HG02870 (cell line): ENCODE measurements around the gene DIP2C.
"Not testable (repeated sequence)": the region's sequence is repeated elsewhere in the genome, so short reads cannot be mapped to it uniquely, and the experiment has no call there.

ENCODE experiments used
- ATAC-seq: cut with Tn5 transposase; IDR thresholded peaks from one replicate; pipeline ENCODE4 v1.9.1; 2021; ENCODE audit warnings: mild to moderate bottlenecking, moderate library complexity; ENCODE audit not compliant: unreplicated experiment

DIP2C gene

DNA sequence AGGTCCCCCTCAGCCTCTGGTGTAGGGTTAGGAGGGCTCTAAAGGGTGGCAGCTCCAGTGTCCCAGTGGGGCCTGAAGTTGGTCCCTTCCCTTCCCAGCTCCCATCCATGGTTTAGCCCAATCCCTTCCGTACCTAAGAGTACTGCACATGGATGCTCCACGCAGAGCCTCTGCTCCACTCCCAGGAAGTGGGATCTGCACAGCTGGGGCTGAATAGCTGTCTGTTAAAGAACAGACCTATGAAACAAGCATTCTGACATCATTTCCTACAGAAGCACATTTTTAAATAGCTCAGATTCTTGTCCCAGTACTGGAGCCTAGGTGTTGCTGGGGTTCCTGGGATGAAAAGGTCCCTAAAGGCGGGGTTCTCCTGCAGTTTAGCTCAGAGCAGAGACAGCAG lies 418.3 kb downstream of the DIP2C start:
- ATAC-seq: no peak

DNA sequence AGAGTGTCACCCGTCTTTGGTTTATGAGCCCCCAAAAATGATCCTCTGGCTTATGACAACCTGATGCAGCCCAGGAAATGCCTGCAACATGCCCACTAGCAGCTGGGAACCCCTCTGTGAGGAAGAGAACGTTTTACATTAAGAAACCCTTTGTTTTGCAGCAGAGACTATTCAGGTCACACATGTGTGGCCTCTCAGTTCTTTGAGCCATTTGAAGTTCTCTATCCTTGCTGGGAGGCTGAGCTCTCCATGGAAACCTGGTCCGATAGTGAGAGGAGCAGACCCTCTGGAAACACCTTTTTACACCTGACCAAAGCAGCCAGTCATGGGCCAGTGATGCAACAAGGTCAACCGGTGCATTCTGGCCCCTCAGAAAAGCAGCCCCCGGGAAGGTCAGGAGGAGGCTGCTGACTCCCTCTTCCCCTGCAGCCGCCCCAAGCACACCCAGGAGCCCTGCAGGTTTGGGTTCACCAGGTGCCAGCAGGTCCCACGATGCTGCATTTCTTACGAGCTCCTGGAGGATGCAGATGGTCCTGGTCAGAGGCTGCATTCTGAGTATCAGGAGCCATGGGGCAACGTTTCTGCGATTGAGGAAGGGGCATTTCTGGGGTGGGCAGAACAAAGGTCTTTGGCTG lies 419.9 kb downstream of the DIP2C start:
- ATAC-seq: no peak

DNA sequence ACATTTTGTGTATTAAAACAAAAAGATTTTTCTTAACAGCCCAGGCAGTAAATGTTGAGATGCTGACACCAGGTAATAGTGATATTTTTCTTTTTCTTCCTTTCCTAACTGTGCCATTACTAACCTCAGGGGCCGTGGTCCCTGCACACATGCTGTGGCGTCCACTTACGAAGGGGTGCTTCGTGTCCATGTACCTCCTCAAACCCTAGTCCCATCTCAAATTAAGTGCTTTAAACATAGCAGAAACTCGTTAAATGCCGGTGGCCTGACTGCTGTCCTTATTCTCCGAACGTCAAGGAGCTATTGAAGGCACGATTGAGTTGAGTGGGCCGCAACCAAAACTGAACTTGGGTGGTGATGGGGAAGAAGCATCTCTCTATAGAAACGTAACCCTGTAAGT lies 421.8 kb downstream of the DIP2C start:
- ATAC-seq: no peak

DNA sequence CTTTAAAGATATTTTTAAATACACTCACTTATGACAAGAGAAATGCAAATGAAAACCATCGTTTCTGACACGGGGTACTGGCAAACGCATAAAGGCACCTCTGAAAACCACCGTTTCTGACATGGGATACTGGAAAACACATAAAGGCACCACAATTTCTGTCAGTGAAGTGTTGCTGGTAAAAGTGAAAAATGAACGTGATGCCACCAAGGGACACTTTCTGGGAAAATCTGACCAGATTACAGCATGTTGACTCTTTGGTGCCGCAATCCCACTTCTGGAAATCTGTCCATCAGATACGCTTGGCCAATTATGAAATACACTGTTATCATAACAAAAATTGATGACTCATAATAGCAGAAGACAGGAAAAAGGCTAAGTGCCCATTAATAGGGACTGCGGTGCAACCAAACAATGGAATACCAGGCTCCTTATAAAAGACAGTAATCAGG lies 422.5 kb downstream of the DIP2C start:
- ATAC-seq: no peak

DNA sequence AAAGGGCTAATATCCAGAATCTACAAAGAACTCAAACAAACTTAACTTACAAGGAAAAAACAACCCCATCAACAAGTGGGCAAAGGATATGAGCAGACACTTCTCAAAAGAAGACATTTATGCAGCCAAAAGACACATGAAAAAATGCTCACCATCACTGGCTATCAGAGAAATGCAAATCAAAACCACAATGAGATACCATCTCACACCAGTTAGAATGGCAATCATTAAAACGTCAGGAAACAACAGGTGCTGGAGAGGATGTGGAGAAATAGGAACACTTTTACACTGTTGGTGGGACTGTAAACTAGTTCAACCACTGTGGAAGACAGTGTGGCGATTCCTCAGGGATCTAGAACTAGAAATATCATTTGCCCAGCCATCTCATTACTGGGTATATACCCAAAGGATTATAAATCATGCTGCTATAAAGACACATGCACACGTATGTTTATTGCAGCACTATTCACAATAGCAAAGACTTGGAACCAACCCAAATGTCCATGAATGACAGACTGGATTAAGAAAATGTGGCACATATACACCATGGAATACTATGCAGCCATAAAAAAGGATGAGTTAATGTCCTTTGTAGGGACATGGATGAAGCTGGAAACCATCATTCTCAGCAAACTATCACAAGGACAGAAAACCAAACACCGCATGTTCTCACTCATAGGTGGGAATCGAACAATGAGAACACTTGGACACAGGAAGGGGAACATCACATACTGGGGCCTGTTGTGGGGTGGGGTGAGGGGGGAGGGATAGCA lies 423.5 kb downstream of the DIP2C start:
- ATAC-seq: not testable (repeated sequence)

DNA sequence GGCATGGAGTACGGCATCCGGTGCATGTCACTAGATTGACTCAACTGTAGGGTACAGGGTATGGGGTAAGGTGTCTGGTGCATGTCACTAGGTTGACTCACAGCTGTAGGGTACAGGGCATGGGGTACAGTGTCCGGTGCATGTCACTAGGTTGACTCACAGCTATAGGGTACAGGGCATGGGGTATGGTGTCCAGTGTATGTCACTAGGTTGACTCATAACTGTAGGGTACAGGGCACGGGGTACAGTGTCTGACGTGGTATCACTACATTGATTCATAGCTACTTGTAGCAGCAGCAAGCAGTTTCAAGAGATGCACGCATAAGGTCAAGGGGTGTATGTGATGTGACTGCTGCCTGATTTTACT lies 424.4 kb downstream of the DIP2C start:
- ATAC-seq: not testable (repeated sequence)

DNA sequence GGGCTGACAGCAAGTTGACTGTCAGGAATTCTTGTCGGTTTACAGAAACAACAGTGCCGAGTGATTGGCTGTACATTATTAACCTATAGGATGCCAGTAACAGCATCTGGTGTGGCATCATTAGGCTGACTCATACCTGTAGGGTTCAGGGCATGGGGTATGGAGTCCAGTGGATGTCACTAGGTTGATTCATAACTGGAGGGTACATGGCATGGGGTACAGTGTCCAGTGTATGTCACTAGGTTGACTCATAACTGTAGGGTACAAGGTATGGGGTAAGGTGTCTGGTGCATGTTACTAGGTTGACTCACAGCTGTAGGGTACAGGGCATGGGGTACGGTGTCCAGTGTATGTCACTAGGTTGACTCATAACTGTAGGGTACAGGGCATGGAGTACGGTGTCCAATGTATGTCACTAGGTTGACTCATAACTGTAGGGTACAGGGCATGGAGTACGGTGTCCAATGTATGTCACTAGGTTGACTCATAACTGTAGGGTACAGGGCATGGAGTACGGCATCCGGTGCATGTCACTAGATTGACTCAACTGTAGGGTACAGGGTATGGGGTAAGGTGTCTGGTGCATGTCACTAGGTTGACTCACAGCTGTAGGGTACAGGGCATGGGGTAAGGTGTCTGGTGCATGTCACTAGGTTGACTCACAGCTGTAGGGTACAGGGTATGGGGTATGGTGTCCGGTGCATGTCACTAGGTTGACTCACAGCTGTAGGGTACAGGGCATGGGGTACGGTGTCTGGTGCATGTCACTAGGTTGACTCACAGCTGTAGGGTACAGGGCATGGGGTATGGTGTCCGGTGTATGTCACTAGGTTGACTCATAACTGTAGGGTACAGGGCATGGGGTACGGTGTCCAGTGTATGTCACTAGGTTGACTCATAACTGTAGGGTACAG lies 425.1 kb downstream of the DIP2C start:
- ATAC-seq: not testable (repeated sequence)

DNA sequence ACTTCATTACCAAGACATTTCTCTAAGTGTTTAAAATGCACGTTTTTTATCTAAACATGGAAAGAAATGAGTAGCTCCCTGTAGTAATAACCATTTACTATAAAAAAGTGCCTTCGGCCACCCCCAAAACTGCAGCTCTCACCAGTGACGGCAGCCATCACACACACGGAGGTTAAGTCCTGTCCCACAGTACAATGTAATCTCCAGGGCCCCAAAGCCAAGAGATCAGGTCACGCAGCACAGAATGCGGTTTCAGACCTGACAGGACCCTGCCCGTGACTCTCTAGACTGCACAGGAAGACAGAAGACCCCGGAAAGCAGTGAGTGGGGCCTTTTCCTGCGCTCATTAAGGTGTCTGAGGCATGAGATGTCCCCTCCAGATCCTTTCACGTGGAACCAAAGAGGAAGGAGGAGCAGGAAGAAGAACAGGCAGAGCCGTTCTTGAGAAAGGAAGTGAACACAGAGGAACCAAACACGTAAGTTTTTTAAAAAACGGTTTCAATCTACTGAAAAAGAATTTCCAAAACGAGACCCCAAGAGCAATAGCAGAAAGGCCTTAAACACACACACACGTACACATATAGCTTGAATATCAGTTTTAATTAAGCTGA lies 428.5 kb downstream of the DIP2C start:
- ATAC-seq: no peak

DNA sequence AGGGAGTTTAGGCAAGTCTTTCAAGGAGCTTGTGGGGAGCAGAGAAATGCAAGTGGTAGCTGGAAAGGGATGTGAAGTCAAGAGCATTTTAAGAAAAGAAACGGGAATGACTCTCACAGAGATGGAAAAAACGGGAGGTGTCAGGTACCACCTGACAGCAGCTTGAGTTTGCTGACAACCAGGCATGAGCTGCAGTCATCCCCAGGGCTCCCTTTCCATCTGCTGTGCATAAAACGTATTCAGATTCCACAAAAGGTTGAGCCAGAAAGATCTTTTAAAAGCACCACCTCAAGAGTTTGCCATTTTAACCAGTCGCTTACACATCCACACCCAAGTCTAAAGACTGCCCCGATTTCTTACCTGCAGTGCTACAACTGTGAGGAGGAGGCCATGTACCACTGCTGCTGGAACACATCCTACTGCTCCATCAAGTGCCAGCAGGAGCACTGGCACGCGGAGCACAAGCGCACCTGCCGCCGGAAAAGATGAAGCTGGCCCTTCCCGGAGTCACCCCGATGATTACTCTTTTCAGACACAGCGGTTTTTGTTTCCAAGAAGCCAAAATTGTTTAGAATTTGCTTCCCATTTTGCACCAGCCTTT lies 437.4 kb downstream of the DIP2C start:
- ATAC-seq: no peak

DNA sequence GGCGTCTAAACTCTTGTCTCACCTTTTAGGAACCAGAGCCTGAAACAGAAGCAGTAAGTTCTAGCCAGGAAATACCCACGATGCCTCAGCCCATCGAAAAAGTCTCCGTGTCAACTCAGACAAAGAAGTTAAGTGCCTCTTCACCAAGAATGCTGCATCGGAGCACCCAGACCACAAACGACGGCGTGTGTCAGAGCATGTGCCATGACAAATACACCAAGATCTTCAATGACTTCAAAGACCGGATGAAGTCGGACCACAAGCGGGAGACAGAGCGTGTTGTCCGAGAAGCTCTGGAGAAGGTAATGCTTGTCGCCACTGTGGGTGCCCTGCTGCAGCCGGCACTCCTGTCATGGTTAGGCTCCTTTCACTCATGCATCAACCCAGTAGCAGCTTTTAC lies 441.2 kb downstream of the DIP2C start:
- no peak for ATAC-seq

DNA sequence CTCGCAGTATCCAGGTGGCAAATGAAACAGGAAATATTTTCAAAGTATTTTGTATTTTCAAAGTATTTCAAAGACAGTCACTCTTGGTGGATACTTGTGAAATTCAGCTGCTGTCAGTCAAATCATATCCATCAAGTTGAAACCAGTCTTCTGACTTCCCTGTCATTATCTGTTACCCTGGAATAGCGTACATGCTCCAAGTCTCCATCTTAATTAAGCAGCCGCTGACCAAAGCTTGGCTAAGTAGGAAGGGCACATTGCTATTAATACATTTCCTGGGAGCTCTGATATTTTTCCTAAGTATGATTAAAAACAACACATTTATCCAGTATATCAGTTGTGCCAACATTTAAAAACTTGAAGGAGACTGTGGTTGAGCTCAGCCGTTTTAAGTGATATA lies 442.0 kb downstream of the DIP2C start:
- no peak for ATAC-seq

DNA sequence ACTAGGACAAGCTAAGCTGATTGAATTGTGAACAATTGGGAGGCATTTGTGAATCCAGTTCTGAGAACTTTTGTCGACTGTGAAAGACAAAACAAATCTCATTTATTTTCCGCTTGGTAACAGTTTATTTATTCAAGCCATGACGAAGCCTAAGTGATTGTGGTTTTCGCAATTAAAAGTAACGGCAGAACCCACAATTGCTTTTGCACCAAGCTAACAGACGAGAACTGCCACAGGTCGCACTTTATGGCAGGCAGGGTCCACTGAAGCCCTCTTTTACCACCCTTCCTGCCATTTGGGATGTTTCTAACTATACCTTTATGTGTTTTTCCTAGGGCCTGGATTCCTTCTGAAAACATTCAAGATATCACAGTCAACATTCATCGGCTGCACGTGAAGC lies 443.0 kb downstream of the DIP2C start:
- ATAC-seq: no peak

DNA sequence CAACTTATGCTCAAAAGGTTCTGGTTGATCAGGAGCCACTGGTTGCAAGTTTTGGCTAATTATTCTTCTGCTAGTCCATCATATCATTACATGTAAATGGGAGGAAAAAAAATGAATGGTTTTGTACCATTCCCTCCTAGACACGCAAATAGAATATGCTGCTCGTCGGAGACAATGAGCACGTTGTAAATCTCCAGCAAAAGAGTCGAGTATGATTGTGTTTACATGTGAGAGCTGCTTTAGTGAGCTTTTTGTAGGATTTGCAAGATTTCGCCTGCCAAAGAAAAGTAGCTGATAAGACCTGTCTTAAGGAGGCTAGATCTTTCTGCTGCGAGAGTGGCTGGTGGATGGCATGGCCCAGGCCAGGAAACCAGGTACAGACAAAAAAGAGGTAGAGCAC lies 445.2 kb downstream of the DIP2C start:
- no peak for ATAC-seq

DNA sequence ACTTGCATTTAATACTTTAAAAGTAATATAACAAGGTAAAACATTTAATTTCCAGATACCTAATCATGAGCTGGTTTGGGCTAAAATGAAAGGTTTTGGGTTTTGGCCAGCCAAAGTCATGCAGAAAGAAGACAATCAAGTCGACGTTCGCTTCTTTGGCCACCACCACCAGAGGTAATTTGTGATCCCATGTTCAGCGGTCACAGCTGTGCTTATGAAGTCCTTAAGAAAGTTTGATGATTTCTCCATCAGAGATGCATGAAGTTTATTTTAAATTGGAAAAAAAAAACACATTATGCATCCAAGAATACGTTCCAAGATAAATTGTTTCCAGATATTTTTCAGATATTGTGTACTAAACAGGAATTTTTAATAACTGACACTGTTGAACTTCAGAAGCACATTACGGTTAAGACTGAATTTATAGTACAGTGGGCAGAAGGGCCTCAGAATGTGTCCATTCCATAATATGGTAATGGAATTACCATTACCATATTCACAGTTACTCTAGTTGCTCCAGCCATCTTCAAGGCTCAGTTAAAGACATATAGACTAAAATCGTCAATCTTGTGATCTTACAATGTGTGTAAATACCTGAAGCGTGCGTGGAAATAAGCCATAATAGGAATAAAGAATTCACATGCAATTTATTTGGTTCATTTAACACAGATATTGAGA lies 447.4 kb downstream of the DIP2C start:
- ATAC-seq: no peak

DNA sequence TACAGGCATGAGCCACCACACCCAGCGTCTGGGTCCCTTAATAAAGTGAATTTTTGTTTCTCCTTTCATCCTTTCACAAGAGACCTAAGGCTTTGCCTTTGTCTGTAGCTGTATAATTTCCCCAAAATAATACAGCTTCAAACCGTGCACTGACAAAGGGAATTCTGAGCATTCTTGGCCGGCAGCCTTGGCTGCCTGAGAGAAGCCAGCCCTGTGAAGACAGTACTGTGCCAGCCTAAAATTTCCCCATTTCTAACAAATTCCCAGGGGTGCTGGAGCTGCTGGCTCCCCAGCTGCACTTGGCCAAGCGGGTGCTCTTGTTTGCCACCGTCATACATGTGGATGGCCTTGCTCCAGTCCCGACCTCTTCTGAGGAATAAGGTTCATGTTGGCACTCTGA lies 448.0 kb downstream of the DIP2C start:
- ATAC-seq: no peak

DNA sequence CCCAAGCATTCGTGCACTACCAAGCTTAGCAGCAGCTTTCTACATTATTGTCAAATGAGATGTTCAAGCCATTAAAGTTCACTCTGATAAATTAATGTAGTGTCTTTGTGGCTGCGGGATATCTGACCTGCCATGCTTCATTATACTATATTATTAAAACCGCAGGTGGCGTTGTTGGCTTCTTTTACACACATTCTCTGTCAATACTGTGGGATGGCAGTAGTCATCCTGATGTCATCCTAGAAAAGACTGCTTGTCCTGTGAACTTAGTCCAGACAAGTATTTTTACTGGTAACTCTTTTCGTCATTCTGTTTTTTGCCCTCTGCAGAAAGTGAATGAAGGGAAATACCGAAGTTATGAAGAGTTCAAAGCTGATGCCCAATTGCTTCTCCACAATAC lies 450.4 kb downstream of the DIP2C start:
- no peak for ATAC-seq

DNA sequence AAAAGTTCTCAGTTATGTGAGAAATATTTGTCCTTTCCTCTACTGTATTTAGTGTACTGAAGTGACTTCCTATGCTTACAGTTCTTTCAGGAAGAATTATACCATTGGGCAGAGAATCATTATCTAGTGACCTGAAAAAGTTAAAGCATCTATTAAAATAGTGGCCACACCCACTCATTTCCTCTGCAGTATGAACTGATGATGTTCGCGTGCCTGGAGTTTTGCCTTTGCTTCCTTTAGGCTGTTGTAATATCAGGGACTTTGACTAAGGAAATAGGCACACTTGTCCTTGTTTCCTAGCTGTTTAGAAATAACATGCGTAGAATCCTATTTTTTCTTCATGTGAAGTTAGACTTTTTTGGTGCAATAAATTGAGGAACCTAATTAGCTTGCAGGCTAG lies 453.6 kb downstream of the DIP2C start:
- no peak for ATAC-seq

DNA sequence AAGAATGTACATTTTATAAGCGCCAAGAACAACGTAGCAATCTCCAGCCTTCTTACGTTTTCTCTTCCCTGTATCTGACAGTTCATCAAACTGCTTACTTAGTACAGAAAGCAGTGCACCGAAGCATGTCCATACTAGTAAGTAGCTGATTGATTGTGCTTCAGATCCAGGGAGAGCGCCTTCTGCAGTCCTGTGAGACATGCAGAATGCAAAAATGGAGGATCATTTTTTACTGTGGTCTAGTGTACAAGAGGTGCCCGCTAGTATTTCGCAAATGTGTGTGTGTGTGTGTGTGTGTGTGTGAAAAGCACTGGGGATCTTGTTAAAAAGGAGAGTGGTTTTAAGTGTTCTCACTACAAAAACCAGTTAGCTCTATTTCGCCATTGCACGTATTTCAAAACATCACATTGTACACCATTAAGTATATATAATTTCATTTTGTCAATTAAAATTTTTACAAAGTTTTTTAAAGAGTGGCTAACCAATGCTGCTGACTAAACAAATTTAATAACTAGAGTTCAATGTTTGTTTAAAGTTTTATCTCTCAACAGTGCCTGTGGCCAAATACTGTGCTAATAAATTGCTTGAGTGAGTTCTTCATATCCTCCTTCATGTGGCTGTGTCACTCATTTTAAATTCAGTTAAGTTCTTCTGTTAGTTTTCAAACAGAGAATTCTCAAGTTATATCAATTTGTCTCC lies 454.6 kb downstream of the DIP2C start:
- no peak for ATAC-seq

DNA sequence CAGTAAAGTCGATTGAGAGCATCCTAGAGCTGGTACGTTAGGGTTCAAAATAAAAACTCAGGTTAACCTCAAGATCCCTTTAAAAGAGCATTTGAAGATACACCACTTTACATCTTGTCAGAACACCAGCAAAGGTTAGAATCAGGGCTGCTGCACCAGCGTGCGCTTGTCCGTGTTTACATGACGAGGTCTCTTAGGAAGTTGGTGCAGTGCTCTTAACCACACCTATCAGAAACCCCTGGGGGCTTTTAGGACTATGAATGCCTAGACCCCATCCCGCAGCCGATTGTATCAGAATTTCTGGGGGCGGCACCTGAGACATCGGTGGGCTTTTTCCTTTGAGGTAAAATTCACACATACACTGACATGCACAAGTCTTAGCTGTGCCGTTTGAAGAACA lies 456.6 kb downstream of the DIP2C start:
- no peak for ATAC-seq

DNA sequence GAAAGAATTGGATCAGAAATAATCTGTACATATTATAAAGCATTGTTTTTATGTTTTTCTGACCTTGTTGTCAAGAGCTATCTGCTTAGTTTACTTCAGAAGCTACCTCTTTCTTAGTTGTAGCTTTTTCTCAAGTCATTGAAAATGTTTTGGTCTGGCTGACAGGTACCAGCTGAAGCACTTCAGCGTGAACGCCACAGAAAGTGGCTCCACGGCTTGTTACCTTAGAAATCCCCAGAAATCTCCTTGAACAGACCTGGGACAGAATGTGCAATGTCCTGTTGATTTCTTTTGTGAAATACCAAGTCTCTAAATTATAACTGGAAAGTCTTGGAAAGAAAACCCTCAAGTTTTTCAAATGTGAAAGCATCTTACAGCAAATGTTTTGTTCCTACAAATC lies 457.4 kb downstream of the DIP2C start:
- ATAC-seq: no peak
